PFSK-1 (cell line): Measurements from ENCODE around the gene RPS6KA5.

Experiments
- FOXP2 ChIP-seq: optimal IDR thresholded peaks from 2 replicates; pipeline ENCODE3; 2011; ENCODE audit warnings: borderline replicate concordance, control low read depth, inconsistent platforms; ENCODE audit not compliant: insufficient read depth; ENCODE audit errors: extremely low read length, extremely low read depth
- POLR2AphosphoS5 ChIP-seq: IDR thresholded peaks from 2 replicates; pipeline ENCODE4 v1.6.1; 2012; ENCODE audit warnings: low read depth, mild to moderate bottlenecking, control low read depth, low read length, moderate library complexity
- SIN3A ChIP-seq: IDR thresholded peaks from 2 replicates; pipeline ENCODE4 v1.6.1; 2012; ENCODE audit warnings: mild to moderate bottlenecking, low read length, moderate library complexity, borderline replicate concordance; ENCODE audit not compliant: insufficient read depth
- TAF1 ChIP-seq: IDR thresholded peaks from 2 replicates; pipeline ENCODE4 v1.6.1; 2012; ENCODE audit warnings: low read length, control low read depth, borderline replicate concordance; ENCODE audit not compliant: insufficient read depth
- TF ChIP-seq, protein P1 (sequence below), 2 experiments: IDR thresholded peaks; 2 replicates each; pipeline versions ENCODE4 v1.6.1 to v1.8.0; 2011 to 2012; ENCODE audit warnings: low read depth in 2 of 2, low read length in 2 of 2, control low read depth in 1 of 2, inconsistent platforms in 1 of 2, mild to moderate bottlenecking in 1 of 2, moderate library complexity in 1 of 2; ENCODE audit not compliant: insufficient read depth in 1 of 2

RPS6KA5 gene

DNA sequence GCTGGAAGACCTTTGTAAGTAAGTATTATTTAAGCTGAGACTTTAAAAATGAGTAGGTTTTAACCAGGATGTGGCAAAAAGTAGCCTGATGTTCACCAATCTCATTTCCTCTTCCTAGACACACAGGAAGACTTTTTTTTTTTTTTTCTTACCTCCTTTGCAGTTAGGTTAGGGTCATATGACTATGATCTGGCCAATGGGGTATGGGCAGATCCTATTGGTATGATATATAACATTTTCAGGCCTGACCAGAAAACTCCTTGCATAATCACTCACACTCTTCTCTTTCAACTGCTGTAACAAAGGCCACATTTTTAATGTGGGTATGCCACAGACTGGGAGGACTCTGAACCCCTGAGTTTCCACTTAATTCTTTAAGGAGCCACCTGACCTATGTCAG, 2.7 kb upstream of the RPS6KA5 start:
- TF ChIP-seq TAF1 (no peak), FOXP2 (no peak), SIN3A (no peak), POLR2AphosphoS5 (no peak)
- TF ChIP-seq, protein P1, sequence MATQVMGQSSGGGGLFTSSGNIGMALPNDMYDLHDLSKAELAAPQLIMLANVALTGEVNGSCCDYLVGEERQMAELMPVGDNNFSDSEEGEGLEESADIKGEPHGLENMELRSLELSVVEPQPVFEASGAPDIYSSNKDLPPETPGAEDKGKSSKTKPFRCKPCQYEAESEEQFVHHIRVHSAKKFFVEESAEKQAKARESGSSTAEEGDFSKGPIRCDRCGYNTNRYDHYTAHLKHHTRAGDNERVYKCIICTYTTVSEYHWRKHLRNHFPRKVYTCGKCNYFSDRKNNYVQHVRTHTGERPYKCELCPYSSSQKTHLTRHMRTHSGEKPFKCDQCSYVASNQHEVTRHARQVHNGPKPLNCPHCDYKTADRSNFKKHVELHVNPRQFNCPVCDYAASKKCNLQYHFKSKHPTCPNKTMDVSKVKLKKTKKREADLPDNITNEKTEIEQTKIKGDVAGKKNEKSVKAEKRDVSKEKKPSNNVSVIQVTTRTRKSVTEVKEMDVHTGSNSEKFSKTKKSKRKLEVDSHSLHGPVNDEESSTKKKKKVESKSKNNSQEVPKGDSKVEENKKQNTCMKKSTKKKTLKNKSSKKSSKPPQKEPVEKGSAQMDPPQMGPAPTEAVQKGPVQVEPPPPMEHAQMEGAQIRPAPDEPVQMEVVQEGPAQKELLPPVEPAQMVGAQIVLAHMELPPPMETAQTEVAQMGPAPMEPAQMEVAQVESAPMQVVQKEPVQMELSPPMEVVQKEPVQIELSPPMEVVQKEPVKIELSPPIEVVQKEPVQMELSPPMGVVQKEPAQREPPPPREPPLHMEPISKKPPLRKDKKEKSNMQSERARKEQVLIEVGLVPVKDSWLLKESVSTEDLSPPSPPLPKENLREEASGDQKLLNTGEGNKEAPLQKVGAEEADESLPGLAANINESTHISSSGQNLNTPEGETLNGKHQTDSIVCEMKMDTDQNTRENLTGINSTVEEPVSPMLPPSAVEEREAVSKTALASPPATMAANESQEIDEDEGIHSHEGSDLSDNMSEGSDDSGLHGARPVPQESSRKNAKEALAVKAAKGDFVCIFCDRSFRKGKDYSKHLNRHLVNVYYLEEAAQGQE (IDR thresholded peaks at IDR 0.05; ENCODE audit: insufficient read depth in 1 of 2, low read depth in 2 of 2, low read length in 2 of 2): no peak

DNA sequence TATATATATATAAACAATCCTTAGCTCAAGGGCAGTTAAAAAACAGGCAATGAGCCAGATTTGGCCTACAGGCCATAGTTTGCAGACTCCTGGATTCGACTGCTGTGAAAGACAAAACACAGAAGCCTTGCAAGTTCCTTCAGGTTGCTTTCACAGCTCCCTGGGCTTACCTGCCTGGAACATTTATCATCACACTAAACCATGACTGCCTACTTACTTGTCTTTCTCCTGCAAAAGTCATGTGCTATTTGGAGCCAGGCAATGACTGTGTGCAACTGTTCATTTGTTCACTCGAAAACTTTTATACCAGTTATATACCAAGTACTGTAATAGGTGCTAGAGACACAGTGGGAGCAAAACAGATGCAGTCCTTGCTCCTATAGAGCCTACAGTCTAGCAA, 2.2 kb upstream of the RPS6KA5 start:
- no peak for TF ChIP-seq SIN3A
- TF ChIP-seq, protein P1 (IDR thresholded peaks at IDR 0.05; ENCODE audit: insufficient read depth in 1 of 2, low read depth in 2 of 2, low read length in 2 of 2): no peak
- no peak for TF ChIP-seq TAF1
- TF ChIP-seq FOXP2: no peak
- no peak for TF ChIP-seq POLR2AphosphoS5

DNA sequence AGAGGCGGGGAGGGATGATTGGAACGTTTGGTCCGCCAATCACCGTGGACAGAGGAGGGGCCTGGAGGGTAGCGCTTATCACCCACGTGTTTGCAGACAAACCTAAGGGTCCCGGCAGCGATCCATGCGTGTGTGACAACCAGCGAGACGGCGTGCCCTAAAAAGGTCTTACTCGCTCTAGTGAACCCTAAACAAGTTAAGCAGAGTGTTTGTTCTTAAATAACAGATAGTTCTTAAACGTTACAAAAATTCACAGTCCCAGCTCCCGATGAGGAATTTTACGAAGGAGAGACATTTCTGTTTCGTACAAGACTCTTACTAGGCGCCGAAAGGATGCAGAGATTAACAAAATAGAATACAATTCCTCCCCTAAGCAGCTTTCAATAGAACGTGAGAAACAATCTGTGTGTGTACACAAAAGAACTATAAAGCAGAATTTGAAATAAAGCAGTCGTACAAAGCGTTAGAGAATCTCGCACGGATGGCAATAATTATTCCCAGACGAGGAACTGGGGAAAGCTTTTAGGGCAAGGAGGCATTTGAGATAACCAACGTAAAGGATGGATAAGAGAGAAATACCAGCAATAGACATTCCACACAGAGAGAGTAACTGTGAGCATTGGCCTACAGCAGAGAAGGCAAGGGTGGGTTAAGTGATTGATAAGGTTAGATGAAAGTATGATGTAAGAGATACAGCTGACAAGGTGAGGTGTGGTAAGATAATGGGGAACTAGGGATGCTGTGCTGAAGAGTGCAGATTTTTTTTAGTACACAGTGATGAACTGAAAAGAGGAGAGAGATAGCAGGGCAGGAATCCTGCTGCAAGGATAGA, 831 bp upstream of the RPS6KA5 start:
- TF ChIP-seq SIN3A (peak; percentile 94; the same call in 1 of the 2 replicates), TAF1 (no peak)

DNA sequence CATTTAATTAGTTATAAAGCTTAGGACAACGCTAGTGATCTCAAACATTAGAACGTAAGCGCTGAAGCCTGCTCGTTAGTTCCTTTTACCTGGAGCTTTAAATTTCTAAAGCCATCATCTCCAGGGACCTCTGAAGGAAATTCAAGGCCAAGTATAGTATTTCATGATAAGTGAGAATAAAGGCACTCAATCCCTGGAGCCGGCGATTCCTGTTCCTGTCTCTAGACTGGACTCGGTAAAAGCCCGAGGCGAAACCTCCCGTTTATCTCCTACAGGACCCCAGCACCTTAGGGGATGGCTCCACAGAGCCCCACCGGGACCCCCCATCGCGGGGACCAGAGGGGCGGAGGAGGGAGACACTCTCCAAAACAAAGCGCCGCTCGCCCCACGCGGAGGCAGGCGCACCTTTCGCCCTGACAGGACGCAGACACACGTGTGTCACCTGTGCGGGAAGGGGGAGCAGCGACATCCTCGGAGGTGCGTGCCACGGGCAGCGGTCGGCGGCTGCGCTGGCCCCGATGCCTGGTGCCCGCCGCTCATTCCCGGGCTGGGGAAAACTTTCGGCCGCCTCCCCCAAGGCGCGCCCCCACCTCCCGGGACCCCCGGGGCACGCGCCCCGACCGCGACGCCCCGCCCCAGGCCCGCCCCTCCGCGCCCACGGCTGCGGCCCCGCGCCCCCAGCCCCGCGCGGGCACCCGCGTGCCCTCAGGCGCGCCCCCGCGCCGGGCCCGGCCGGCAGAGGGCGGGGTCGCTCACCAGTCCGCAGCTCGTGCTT, 678 bp downstream of the RPS6KA5 start:
- TF ChIP-seq SIN3A: no peak
- TF ChIP-seq, protein P1 (IDR thresholded peaks at IDR 0.05; ENCODE audit: insufficient read depth in 1 of 2, low read depth in 2 of 2, low read length in 2 of 2): no peak
- no peak for TF ChIP-seq FOXP2
- TF ChIP-seq POLR2AphosphoS5: no peak
- no peak for TF ChIP-seq TAF1

DNA sequence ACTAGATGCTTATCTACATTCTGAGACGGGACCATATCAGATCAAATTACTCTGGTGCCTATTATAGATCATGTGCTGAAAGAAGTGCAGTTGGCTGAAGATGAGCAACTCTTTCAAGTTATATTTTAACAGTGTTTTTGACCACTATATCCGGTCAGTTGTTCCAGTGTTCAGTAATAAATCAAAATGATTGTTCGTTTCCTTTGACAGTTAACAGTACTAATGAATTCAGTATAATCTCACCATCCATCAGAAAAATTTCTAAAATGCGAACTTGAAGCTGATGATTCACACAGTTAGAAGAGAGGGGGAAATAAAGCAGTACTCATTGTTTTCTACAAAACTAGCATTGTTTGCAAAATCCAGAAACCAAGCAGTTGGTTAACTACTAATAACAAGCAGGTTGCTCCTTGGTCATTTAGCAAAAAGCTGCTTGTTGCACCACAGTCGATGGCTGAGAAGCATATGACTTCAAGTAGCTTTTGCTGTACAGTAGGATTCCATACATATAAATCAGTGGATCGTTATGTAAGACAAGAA, 2.3 kb downstream of the RPS6KA5 start:
- TF ChIP-seq, protein P1 (IDR thresholded peaks at IDR 0.05; ENCODE audit: insufficient read depth in 1 of 2, low read depth in 2 of 2, low read length in 2 of 2): no peak
- TF ChIP-seq POLR2AphosphoS5 (no peak), SIN3A (no peak)
